Heart left ventricle (tissue), 16 donors: Measurements from ENCODE around the gene SSBP3. TPM values are rescaled to one million over a fixed set of nuclear protein-coding genes. Genes with fewer than 3 reads are reported as not detected.

Source experiments
- ATAC-seq, 4 donors: fragments of 200-7000 bp; cut with Tn5 transposase; one replicate each; pipeline ENCODE4 v1.9.1; 2020 to 2022; ENCODE audit warnings: moderate library complexity in 4 of 4, mild to moderate bottlenecking in 3 of 4, moderate number of reproducible peaks in 1 of 4
- DNase-seq, 5 donors: peaks; one replicate each; pipeline ENCODE4 v3.0.0-alpha.2; 2020
- H3K27ac ChIP-seq, 12 donors: fragments of 200-600 bp; sonication (generic) in 4 of 12; one replicate each; pipeline versions ENCODE4 v1.5.0 to v1.8.0; 2016 to 2022; ENCODE audit warnings: mild to moderate bottlenecking in 2 of 12
- H3K27me3 ChIP-seq, 9 donors: fragments of 200-600 bp; sonication (generic) in 2 of 9; one replicate each; pipeline versions ENCODE4 v1.5.1 to v1.8.0; 2016 to 2022; ENCODE audit warnings: mild to moderate bottlenecking in 3 of 9
- H3K36me3 ChIP-seq, 9 donors: fragments of 200-600 bp; sonication (generic) in 2 of 9; one replicate each; pipeline versions ENCODE4 v1.5.0 to v1.8.0; 2018 to 2022; ENCODE audit warnings: mild to moderate bottlenecking in 2 of 9
- H3K4me1 ChIP-seq, 12 donors: fragments of 200-600 bp; sonication (generic) in 4 of 12; one replicate each; pipeline versions ENCODE4 v1.5.0 to v1.8.0; 2016 to 2022; ENCODE audit warnings: mild to moderate bottlenecking in 3 of 12
- H3K4me3 ChIP-seq, 12 donors: fragments of 200-600 bp; sonication (generic) in 4 of 12; one replicate each; pipeline versions ENCODE4 v1.5.0 to v1.8.0; 2017 to 2022; ENCODE audit warnings: mild to moderate bottlenecking in 9 of 12, moderate library complexity in 4 of 12
- H3K9me3 ChIP-seq, 12 donors: fragments of 200-600 bp; sonication (generic) in 4 of 12; one replicate each; pipeline versions ENCODE4 v1.5.0 to v1.8.0; 2016 to 2022; ENCODE audit warnings: mild to moderate bottlenecking in 1 of 12
- CTCF ChIP-seq, 12 donors: fragments of 200-600 bp; sonication (generic) in 4 of 12; IDR thresholded peaks; one replicate each; pipeline versions ENCODE4 v1.5.0 to v1.8.0; 2018 to 2022; ENCODE audit warnings: antibody characterized with exemption in 12 of 12, mild to moderate bottlenecking in 5 of 12
- POLR2A ChIP-seq, 2 donors: fragments of 450-650 bp; IDR thresholded peaks; one replicate each; pipeline ENCODE4 v1.6.1; 2017; ENCODE audit warnings: antibody characterized with exemption in 2 of 2, mild to moderate bottlenecking in 2 of 2, moderate library complexity in 2 of 2
- WGBS, 4 donors: extraction: QIAGEN DNeasy Blood & Tissue Kit in 2 of 4; methylation state at CpG; one replicate each; pipeline versions ENCODE4 v1.1.5 to v1.1.7; 2013 to 2018; 5-methylcytosine and 5-hydroxymethylcytosine counted together
- intact Hi-C, 10 donors: fragments of 100-400 bp; cut with DNase I; formaldehyde crosslinking; loops; one replicate each; pipeline versions ENCODE4 v1.11.1 to v1.14.2; 2022
- polyA plus RNA-seq, 2 donors: library from polyadenylated mRNA; stranded (reverse); fragments of 200-250 nt; gene quantifications; one replicate each; pipeline ENCODE4 v1.2.3, GENCODE V29; 2013
- total RNA-seq, 9 donors: library from RNA; depleted of rRNA in 2 of 9; stranded (reverse); fragments of >200 nt in 2 of 9; fragmentation: NEBNext Ultra II Directional in 3 of 9; extraction: Animal tissue kit (Norgen Biotek cat#: 25700) in 3 of 9; gene quantifications; one replicate each; pipeline versions ENCODE4 v1.1.0 to v1.2.4, GENCODE V29; 2016 to 2023
- donor health status: ischemic (EF 13 %, LVEDD 7.1; RV severe dilation, severe dysfunction).
- donor health status: healthy with polysubstance abuse.
- donor health status: DM: no; HTN: yes; CAD: no.
- donor health status: DM: no; HTN: no; CAD: no.
- donor health status: ischemic (EF 25% LVEDD 6.9; RV normal size, moderate dysfunction).
- donor health status: ischemic (EF 25% LVEDD 5.7; RV mildly dilated, moderate dysfunction).
- donor health status: healthy.
- donor health status: DM: yes; HTN: yes; CAD: no.
- donor health status: ischemic (EF 35%, LVEDD 5.7; RV mildly dilated, moderate dysfunction).
- donor health status: nonischemic (EF 11% LVEDD 7.7; RV severe dilation, severe dysfunction).
- donor health status: DM: yes; HTN: yes; CAD: no.
- donor health status: PGD.
- donor health status: ischemic (EF 29% LVEDD 5.4; RV normal size, mild dysfunction).
- donor health status: nonischemic (EF 23%, LVEDD 6.1; RV moderate dilation, normal function).

SSBP3 gene
- total and polyA plus RNA-seq, 11 donors, result 20.8 to 61.8 (median 48.1) TPM

- ATAC-seq (no peak), DNase-seq (peak in 1 of 5 donors; percentile 29)
- no peaks in the 10 kb centered on the region for H3K27me3 ChIP-seq
- H3K4me3 ChIP-seq, result no peak overlapping the region
- peak overlapping the region in 2 of 12 donors; percentile 4 to 27 for H3K27ac ChIP-seq
- WGBS, 4 donors, result 67 to 77% (median 73%) methylated on average over 12 of the region's 12 CpGs
- H3K4me1 ChIP-seq, result peaks cover under 1 to 79% (median 50%) of the 10 kb centered on the region in 12 donors
- H3K9me3 ChIP-seq, result no peaks in the 10 kb centered on the region
- intact Hi-C loops, result loop anchor here in 3 of 10 donors (2.0 to 5.0 kb wide), 3 partner anchors 41 to 51 kb away; no protein-coding TSS in a partner anchor
- TF ChIP-seq CTCF (IDR thresholded peaks at IDR 0.05), result peak in 8 of 12 donors; percentile 7 to 46 (median 28)
- no peak for TF ChIP-seq POLR2A (IDR thresholded peaks at IDR 0.05)
- H3K36me3 ChIP-seq, result no peaks in the 10 kb centered on the region
Observed at GRCh38 chr1:54361342-54361741, 44.9 kb downstream of the SSBP3 start.

- H3K4me3 ChIP-seq, result no peak overlapping the region
- H3K36me3 ChIP-seq, result no peaks in the 10 kb centered on the region
- TF ChIP-seq POLR2A (IDR thresholded peaks at IDR 0.05), result no peak
- no peak for TF ChIP-seq CTCF (IDR thresholded peaks at IDR 0.05)
- H3K4me1 ChIP-seq, result peaks cover 4 to 79% (median 51%) of the 10 kb centered on the region in 12 donors
- H3K9me3 ChIP-seq, result no peaks in the 10 kb centered on the region
- DNase-seq (peak in 1 of 5 donors; percentile 10), ATAC-seq (no peak)
- no peaks in the 10 kb centered on the region for H3K27me3 ChIP-seq
- intact Hi-C loops, result loop anchor here in 3 of 10 donors (2.0 to 5.0 kb wide), 3 partner anchors 42 to 50 kb away; no protein-coding TSS in a partner anchor
- peak overlapping the region in 9 of 12 donors; percentile 47 to 92 (median 74) for H3K27ac ChIP-seq
- 76 to 81% (median 79%) methylated on average over 6 of the region's 6 CpGs for WGBS, 4 donors
Observed at GRCh38 chr1:54360165-54361005, 45.8 kb downstream of the SSBP3 start.

GRCh38 chr1:54359393-54360162 lies 46.6 kb downstream of the SSBP3 start:
- H3K4me3 ChIP-seq, result no peak overlapping the region
- no peaks in the 10 kb centered on the region for H3K36me3 ChIP-seq
- ATAC-seq, result peak; percentile 16 to 59 (median 56)
- DNase-seq, result peak in 1 of 5 donors; percentile 53
- H3K27ac ChIP-seq, result peak overlapping the region; percentile 40 to 92 (median 72)
- H3K9me3 ChIP-seq, result no peaks in the 10 kb centered on the region
- H3K27me3 ChIP-seq, result no peaks in the 10 kb centered on the region
- TF ChIP-seq CTCF (IDR thresholded peaks at IDR 0.05), result peak in 2 of 12 donors; percentile 15 to 16
- no peak for TF ChIP-seq POLR2A (IDR thresholded peaks at IDR 0.05)
- 62 to 69% (median 66%) methylated on average over 9 of the region's 9 CpGs for WGBS, 4 donors
- H3K4me1 ChIP-seq, result peaks cover 4 to 79% (median 51%) of the 10 kb centered on the region in 12 donors
- intact Hi-C loops, result loop anchor here in 9 of 10 donors (2.0 to 10.0 kb wide), 12 partner anchors 38 to 129 kb away; partner anchors contain the start of gene SSBP3 (in 1 of the 9)
